HCT116 (cell line): ENCODE results near the gene MAOB. TPM values are rescaled to one million over a fixed set of nuclear protein-coding genes. Genes with fewer than 3 reads are reported as not detected.

ENCODE experiments used
- ATAC-seq: fragments of 200-7000 bp; cut with Tn5 transposase; 2 replicates; pipeline ENCODE4 v1.9.1; 2020; ENCODE audit warnings: mild to moderate bottlenecking, moderate library complexity
- BruUV-seq: library from RNA; stranded (reverse); fragments of 400-500 nt; replicated peaks from 2 replicates; lab custom pipeline; 2021; lab: Mats Ljungman, UMichigan
- CTCF ChIA-PET: fragments of 300-600 bp; sonication (Branson Sonifier 250); formaldehyde crosslinking; loops from one replicate; lab custom pipeline; 2021; ENCODE audit warnings: antibody characterized with exemption; lab: Charles Lee
- POLR2A ChIA-PET: fragments of 300-600, 350-600 bp; sonication (Branson Sonifier 250); formaldehyde crosslinking; loops from one replicate; lab custom pipeline; 2021; ENCODE audit warnings: antibody characterized with exemption; lab: Charles Lee
- RAD21 ChIA-PET, 2 experiments: fragments of 300-600 bp; sonication (Branson Sonifier 250); formaldehyde crosslinking; loops; one replicate each; lab custom pipeline; 2023; ENCODE audit warnings: low total read pairs in 2 of 2; ENCODE audit not compliant: uncharacterized antibody in 2 of 2, unreplicated experiment in 2 of 2, low non-redundant PET in 1 of 2; lab: Charles Lee
- DNase-seq: peaks from one replicate; pipeline ENCODE4 v3.0.0-alpha.2; 2010; ENCODE audit warnings: low read depth, low spot score
- H2AFZ ChIP-seq: fragments of 200-600 bp; shearing (Covaris generic), sonication (generic); 2 replicates; pipeline ENCODE4 v1.6.1; 2017; ENCODE audit warnings: low read depth, mixed run types, mixed read lengths, antibody characterized with exemption, low read length; ENCODE audit not compliant: poor library complexity, severe bottlenecking
- H3K27ac ChIP-seq: 2 replicates; pipeline ENCODE4 v1.5.1; 2012; ENCODE audit warnings: low read depth, low read length
- H3K27me3 ChIP-seq: fragments of 200-600 bp; sonication (generic); 2 replicates; pipeline ENCODE4 v1.6.1; 2016; ENCODE audit warnings: mixed run types, low read length, mixed read lengths; ENCODE audit not compliant: insufficient read depth
- H3K36me3 ChIP-seq, 2 experiments: fragments of 200-500 bp in 1 of 2; fragments of 200-600 bp in 1 of 2; sonication (Bioruptor generic) in 1 of 2; sonication (generic) in 1 of 2; 2 replicates each; pipeline versions ENCODE4 v1.5.1 to v1.6.1; 2014 to 2016; ENCODE audit warnings: low read length in 2 of 2, inconsistent platforms in 1 of 2, mixed read lengths in 1 of 2, mixed run types in 1 of 2; ENCODE audit not compliant: insufficient read depth in 2 of 2, control insufficient read depth in 1 of 2
- H3K4me1 ChIP-seq, 2 experiments: fragments of 200-600 bp in 1 of 2; sonication (generic) in 1 of 2; 2 replicates each; pipeline versions ENCODE4 v1.5.1 to v1.6.1; 2012 to 2017; ENCODE audit warnings: low read length in 2 of 2, inconsistent platforms in 1 of 2, mild to moderate bottlenecking in 1 of 2, mixed read lengths in 1 of 2, mixed run types in 1 of 2, moderate library complexity in 1 of 2; ENCODE audit not compliant: insufficient read depth in 2 of 2, control insufficient read depth in 1 of 2
- H3K4me2 ChIP-seq: fragments of 200-600 bp; sonication (generic); 2 replicates; pipeline ENCODE4 v1.6.1; 2017; ENCODE audit warnings: mixed run types, low read length, mixed read lengths
- H3K4me3 ChIP-seq, 2 experiments: fragments of 200-600 bp in 1 of 2; sonication (generic) in 1 of 2; replicated peaks in 1 of 2; 2 replicates each; pipeline ENCODE4 v1.5.1; 2011 to 2016; ENCODE audit warnings: low read length in 2 of 2, control low read depth in 1 of 2, low read depth in 1 of 2, mild to moderate bottlenecking in 1 of 2, mixed read lengths in 1 of 2, mixed run types in 1 of 2
- H3K79me2 ChIP-seq: fragments of 200-600 bp; sonication (generic); 2 replicates; pipeline ENCODE4 v1.6.1; 2017; ENCODE audit warnings: mild to moderate bottlenecking, mixed run types, low read length, moderate library complexity, mixed read lengths; ENCODE audit not compliant: insufficient read depth
- H3K9ac ChIP-seq: fragments of 200-600 bp; sonication (generic); 2 replicates; pipeline ENCODE4 v1.6.1; 2016; ENCODE audit warnings: low read length, mixed read lengths
- H3K9me2 ChIP-seq: fragments of 200-600 bp; sonication (generic), shearing (Covaris generic); 2 replicates; pipeline ENCODE4 v1.6.1; 2017; ENCODE audit warnings: mixed run types, mild to moderate bottlenecking, moderate library complexity; ENCODE audit not compliant: insufficient read depth
- H3K9me3 ChIP-seq, 2 experiments: fragments of 200-500 bp in 1 of 2; fragments of 200-600 bp in 1 of 2; sonication (Bioruptor generic) in 1 of 2; sonication (generic) in 1 of 2; 2 replicates each; pipeline ENCODE4 v1.6.1; 2014 to 2017; ENCODE audit warnings: low read length in 2 of 2, mixed read lengths in 2 of 2, inconsistent platforms in 1 of 2, low read depth in 1 of 2, mild to moderate bottlenecking in 1 of 2, mixed run types in 1 of 2, moderate library complexity in 1 of 2; ENCODE audit not compliant: control insufficient read depth in 1 of 2, insufficient read depth in 1 of 2
- H4K20me1 ChIP-seq: fragments of 200-600 bp; sonication (generic), shearing (Covaris generic); 2 replicates; pipeline ENCODE4 v1.6.1; 2017; ENCODE audit warnings: mixed run types, mild to moderate bottlenecking, moderate library complexity; ENCODE audit not compliant: insufficient read depth
- ATF3 ChIP-seq: IDR thresholded peaks from 2 replicates; pipeline ENCODE4 v1.6.1; 2012
- CBX3 ChIP-seq: IDR thresholded peaks from 2 replicates; pipeline ENCODE4 v1.6.1; 2012; ENCODE audit warnings: low read depth
- CEBPB ChIP-seq: IDR thresholded peaks from 2 replicates; pipeline ENCODE4 v1.6.1; 2012; ENCODE audit warnings: low read depth
- EGR1 ChIP-seq: IDR thresholded peaks from 2 replicates; pipeline ENCODE4 v1.6.1; 2012; ENCODE audit warnings: low read depth
- ELF1 ChIP-seq: IDR thresholded peaks from 2 replicates; pipeline ENCODE4 v1.6.1; 2012; ENCODE audit warnings: low read depth, borderline replicate concordance
- EZH2 ChIP-seq: fragments of 200-600 bp; sonication (generic); IDR thresholded peaks from 2 replicates; pipeline ENCODE4 v1.6.1; 2017; ENCODE audit warnings: antibody characterized with exemption, mixed run types
- EZH2phosphoT487 ChIP-seq: fragments of 200-600 bp; IDR thresholded peaks from 2 replicates; pipeline ENCODE4 v1.6.1; 2018; ENCODE audit warnings: antibody characterized with exemption, borderline replicate concordance
- FOSL1 ChIP-seq: IDR thresholded peaks from 2 replicates; pipeline ENCODE4 v1.6.1; 2012; ENCODE audit warnings: low read depth
- JUND ChIP-seq: IDR thresholded peaks from 2 replicates; pipeline ENCODE4 v1.6.1; 2012
- MAX ChIP-seq: IDR thresholded peaks from 2 replicates; pipeline ENCODE4 v1.6.1; 2012
- POLR2A ChIP-seq: IDR thresholded peaks from 2 replicates; pipeline ENCODE4 v1.7.0; 2011; ENCODE audit warnings: borderline replicate concordance; ENCODE audit not compliant: insufficient read depth, insufficient read length; ENCODE audit errors: extremely low read depth
- POLR2AphosphoS5 ChIP-seq: IDR thresholded peaks from 2 replicates; pipeline ENCODE4 v1.6.1; 2011; ENCODE audit warnings: mild to moderate bottlenecking, low read depth, low read length, moderate library complexity
- RAD21 ChIP-seq: IDR thresholded peaks from 2 replicates; pipeline ENCODE4 v1.6.1; 2012; ENCODE audit warnings: low read depth, mild to moderate bottlenecking
- REST ChIP-seq: IDR thresholded peaks from 2 replicates; pipeline ENCODE4 v1.6.1; 2012; ENCODE audit warnings: low read depth
- SIN3A ChIP-seq: IDR thresholded peaks from 2 replicates; pipeline ENCODE4 v1.6.1; 2012; ENCODE audit warnings: low read depth
- SP1 ChIP-seq: IDR thresholded peaks from 2 replicates; pipeline ENCODE4 v1.6.1; 2012; ENCODE audit warnings: low read depth
- SRF ChIP-seq: IDR thresholded peaks from 2 replicates; pipeline ENCODE4 v1.6.1; 2012; ENCODE audit warnings: low read depth
- TCF7L2 ChIP-seq: IDR thresholded peaks from 2 replicates; pipeline ENCODE4 v1.7.0; 2011; ENCODE audit warnings: borderline replicate concordance, inconsistent platforms; ENCODE audit not compliant: insufficient read depth, insufficient read length; ENCODE audit errors: extremely low read depth
- YY1 ChIP-seq: IDR thresholded peaks from 2 replicates; pipeline ENCODE4 v1.6.1; 2011; ENCODE audit warnings: low read length, low read depth, moderate library complexity, mild to moderate bottlenecking; ENCODE audit not compliant: insufficient replicate concordance; ENCODE audit errors: extremely low read depth
- ZBTB33 ChIP-seq: IDR thresholded peaks from 2 replicates; pipeline ENCODE4 v1.6.1; 2011; ENCODE audit warnings: mild to moderate bottlenecking, low read length, moderate library complexity; ENCODE audit not compliant: insufficient replicate concordance; ENCODE audit errors: extremely low read depth
- intact Hi-C: fragments of 100-400 bp; cut with micrococcal nuclease; formaldehyde crosslinking; loops from 2 replicates; pipeline ENCODE4 v1.10.0; 2022
- total RNA-seq: library from RNA; stranded (reverse); gene quantifications from one replicate; pipeline ENCODE4 v1.2.1, GENCODE V29; 2021; ENCODE audit not compliant: unreplicated experiment

MAOB gene
- total RNA-seq, 1 experiment from 2014 or later, result 28.2 TPM

- RAD21 ChIA-PET, result no interaction called here
- Histone ChIP-seq H3K79me2 (no peaks in the 10 kb centered on the region), H3K27ac (no peak overlapping the region), H2AFZ (no peak overlapping the region), H3K9me3 (no peaks in the 10 kb centered on the region), H3K4me1 (no peaks in the 10 kb centered on the region), H4K20me1 (no peaks in the 10 kb centered on the region), H3K9me2 (no peaks in the 10 kb centered on the region), H3K4me2 (no peak overlapping the region), H3K36me3 (no peaks in the 10 kb centered on the region), H3K27me3 (no peaks in the 10 kb centered on the region), H3K4me3 (no peak overlapping the region), H3K9ac (no peak overlapping the region)
- POLR2A ChIA-PET, result no interaction called here
- intact Hi-C loops, result no loop called here
- no TSS peak for BruUV-seq
- TF ChIP-seq MAX (no peak), ZBTB33 (no peak), SIN3A (no peak), REST (no peak), SRF (no peak), SP1 (no peak), CEBPB (no peak), TCF7L2 (no peak), POLR2AphosphoS5 (no peak), EZH2 (no peak), RAD21 (no peak), CBX3 (no peak), EGR1 (no peak), EZH2phosphoT487 (no peak), POLR2A (no peak), ATF3 (no peak), ELF1 (no peak), YY1 (no peak), FOSL1 (no peak), JUND (no peak)
- CTCF ChIA-PET, result no interaction called here
- DNase-seq, result no peak
- no peak for ATAC-seq
These were observed 28.9 kb downstream of the MAOB start for GRCh38 chrX:43853225-43853828.
